Activated CD4-positive, alpha-beta T cell treated with anti-CD3 and anti-CD28 coated beads, Interleukin-2, amount 10 ng/mL, durations not matched to agents 7 days and 5 days (primary cell): ENCODE results near the gene ZGRF1. TPM values are rescaled to one million over a fixed set of nuclear protein-coding genes. Genes with fewer than 3 reads are reported as not detected.
"Not testable (repeated sequence)": the region's sequence is repeated elsewhere in the genome, so short reads cannot be mapped to it uniquely, and the experiment has no call there.

Experiments used
- CTCF ChIA-PET: fragments of 350-600 bp; sonication (Branson Sonifier 250); formaldehyde crosslinking; loops from one replicate; lab custom pipeline; 2021; ENCODE audit warnings: antibody characterized with exemption; lab: Charles Lee
- POLR2A ChIA-PET: fragments of 350-600 bp; sonication (Branson Sonifier 250); formaldehyde crosslinking; loops from one replicate; lab custom pipeline; 2021; ENCODE audit warnings: antibody characterized with exemption; lab: Charles Lee
- DNase-seq: peaks from one replicate; pipeline ENCODE4 v3.0.0-alpha.2; 2020
- H3K27ac Mint-ChIP-seq: one replicate; pipeline ENCODE4 v1.8.0; 2021; ENCODE audit warnings: mild to moderate bottlenecking, moderate library complexity, mixed read lengths
- H3K27me3 Mint-ChIP-seq: one replicate; pipeline ENCODE4 v1.8.0; 2021; ENCODE audit warnings: mixed read lengths
- H3K36me3 Mint-ChIP-seq: one replicate; pipeline ENCODE4 v1.8.0; 2021; ENCODE audit warnings: low read depth, mixed read lengths
- H3K4me1 Mint-ChIP-seq: one replicate; pipeline ENCODE4 v1.8.0; 2021; ENCODE audit warnings: mixed read lengths
- H3K4me3 Mint-ChIP-seq: one replicate; pipeline ENCODE4 v1.8.0; 2021; ENCODE audit warnings: mild to moderate bottlenecking, moderate library complexity, mixed read lengths
- H3K9me3 Mint-ChIP-seq: one replicate; pipeline ENCODE4 v1.8.0; 2021; ENCODE audit warnings: mixed read lengths
- microRNA-seq: library from miRNA; unstranded; fragments of <30 nt; microRNA quantifications from one replicate; pipeline ENCODE4 v1.2.0, GENCODE V29; 2021; ENCODE audit warnings: borderline microRNAs expressed, borderline replicate concordance
- total RNA-seq, 2 experiments: library from RNA; stranded (reverse); gene quantifications; one replicate each; pipeline ENCODE4 v1.2.3, GENCODE V29; 2021

Gene ZGRF1
- total RNA-seq, 2 experiments from 2014 or later: 38.7 to 40.0 TPM

GRCh38 chr4:112504807-112505206 lies 131.9 kb downstream of the ZGRF1 start:
- DNase-seq: no peak
- no peak overlapping the region for H3K4me3 Mint-ChIP-seq
- no peak overlapping the region for H3K27ac Mint-ChIP-seq
- ChIA-PET POLR2A (no interaction called here), CTCF (interaction anchor here (2.5 kb wide), 1 partner anchor 10 kb away, joined by 7 read pairs; no protein-coding TSS in a partner anchor)
- H3K9me3 Mint-ChIP-seq: no peaks in the 10 kb centered on the region
- no peaks in the 10 kb centered on the region for H3K36me3 Mint-ChIP-seq
- peaks cover 13% of the 10 kb centered on the region for H3K4me1 Mint-ChIP-seq
- peaks cover 72% of the 10 kb centered on the region for H3K27me3 Mint-ChIP-seq

- ChIA-PET CTCF (interaction anchor here (0.6 to 2.5 kb wide), 4 partner anchors 8 to 125 kb away, joined by 3 to 7 read pairs (median 4); no protein-coding TSS in a partner anchor), POLR2A (no interaction called here)
- H3K27me3 Mint-ChIP-seq: peaks cover 53% of the 10 kb centered on the region
- H3K4me1 Mint-ChIP-seq: no peaks in the 10 kb centered on the region
- H3K9me3 Mint-ChIP-seq: no peaks in the 10 kb centered on the region
- H3K36me3 Mint-ChIP-seq: no peaks in the 10 kb centered on the region
- no peak overlapping the region for H3K27ac Mint-ChIP-seq
- no peak overlapping the region for H3K4me3 Mint-ChIP-seq
- no peak for DNase-seq
These were observed 133.8 kb downstream of the ZGRF1 start for GRCh38 chr4:112502871-112503270.

DNA sequence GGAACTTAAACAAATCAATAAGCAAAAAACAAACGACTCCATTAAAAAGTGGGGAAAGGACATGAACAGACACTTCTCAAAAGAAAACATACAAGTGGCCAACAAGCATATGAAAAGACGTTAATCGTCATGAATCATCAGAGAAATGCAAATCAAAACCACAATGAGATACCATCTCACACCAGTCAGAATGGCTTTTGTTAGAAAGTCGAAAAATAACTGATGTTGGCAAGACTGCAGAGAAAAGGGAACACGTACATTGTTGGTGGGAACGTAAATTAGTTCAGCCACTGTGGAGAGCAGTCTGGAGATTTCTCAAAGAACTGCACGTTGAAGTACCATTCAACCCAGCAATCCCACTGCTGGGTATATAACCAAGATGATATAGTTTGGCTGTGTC lies 144.4 kb downstream of the ZGRF1 start:
- Mint-ChIP-seq H3K27ac (no peak overlapping the region), H3K9me3 (peaks cover 14% of the 10 kb centered on the region), H3K36me3 (no peaks in the 10 kb centered on the region), H3K4me3 (no peak overlapping the region), H3K27me3 (peaks cover 6% of the 10 kb centered on the region), H3K4me1 (no peaks in the 10 kb centered on the region)
- ChIA-PET POLR2A (no interaction called here), CTCF (no interaction called here)
- no peak for DNase-seq

GRCh38 chr4:112490808-112491207 lies 145.9 kb downstream of the ZGRF1 start:
- CTCF ChIA-PET: not testable (repeated sequence)

More at GRCh38 chr4:112490808-112491207, 145.9 kb downstream of the ZGRF1 start:
- DNase-seq, H3K27ac Mint-ChIP-seq, POLR2A ChIA-PET, H3K27me3 Mint-ChIP-seq, H3K4me1 Mint-ChIP-seq, H3K4me3 Mint-ChIP-seq, H3K36me3 Mint-ChIP-seq: not testable (repeated sequence)
- peaks cover 14% of the 10 kb centered on the region for H3K9me3 Mint-ChIP-seq

Small RNA genes lying within 50 kb of the gene (microRNA-seq; reads per million reads assigned to microRNA genes)
- not detected for gene MIR302A
- not detected for gene MIR302B
- gene MIR302C: not detected
- not detected for gene MIR302D
- gene MIR367: not detected

Other genes with a start within 250 kb of the ZGRF1 start
- not detected for gene NEUROG2, start 120.7 kb downstream of the ZGRF1 start, total RNA-seq
- 10 to 100 TPM; 48.0 to 48.5 TPM for gene LARP7, start 234 bp upstream of the ZGRF1 start, total RNA-seq